HepG2 (cell line): ENCODE results near the gene ANKFY1. TPM values are rescaled to one million over a fixed set of nuclear protein-coding genes. Genes with fewer than 3 reads are reported as not detected.

Experiments
- CREM ChIP-seq, 2 experiments: sonication (generic) in 1 of 2; formaldehyde crosslinking in 1 of 2; IDR thresholded peaks; 2 replicates each; pipeline versions ENCODE4 v1.4.0 to v1.6.1; 2016 to 2020; ENCODE audit warnings: antibody characterized with exemption in 1 of 2, mild to moderate bottlenecking in 1 of 2, missing genetic modification reagents in 1 of 2
- GFI1 ChIP-seq: sonication (generic); formaldehyde crosslinking; IDR thresholded peaks from 2 replicates; pipeline ENCODE4 v1.5.0; 2020; ENCODE audit warnings: missing genetic modification reagents, mild to moderate bottlenecking, borderline replicate concordance
- IRX3 ChIP-seq: sonication (generic); formaldehyde crosslinking; IDR thresholded peaks from 2 replicates; pipeline ENCODE4 v1.8.1; 2023; ENCODE audit warnings: mild to moderate bottlenecking, low read depth, missing genetic modification reagents, borderline replicate concordance
- ISL2 ChIP-seq: sonication (generic); formaldehyde crosslinking; IDR thresholded peaks from 2 replicates; pipeline ENCODE4 v1.5.0; 2020; ENCODE audit warnings: missing genetic modification reagents
- MTA1 ChIP-seq: sonication (generic); formaldehyde crosslinking; IDR thresholded peaks from 2 replicates; pipeline ENCODE4 v1.4.0; 2020; ENCODE audit warnings: missing genetic modification reagents, mild to moderate bottlenecking, borderline replicate concordance
- RBFOX2 ChIP-seq: fragments of 200-400 bp; formaldehyde crosslinking; IDR thresholded peaks from 2 replicates; pipeline ENCODE4 v1.6.1; 2017; ENCODE audit warnings: low read depth, mild to moderate bottlenecking, low read length
- REXO4 ChIP-seq: sonication (generic); formaldehyde crosslinking; IDR thresholded peaks from 2 replicates; pipeline ENCODE4 v1.8.0; 2022; ENCODE audit warnings: missing genetic modification reagents, mild to moderate bottlenecking, borderline replicate concordance
- SRSF9 ChIP-seq: fragments of 200-400 bp; formaldehyde crosslinking; IDR thresholded peaks from 2 replicates; pipeline ENCODE4 v1.6.1; 2018; ENCODE audit warnings: borderline replicate concordance, mild to moderate bottlenecking, low read depth, low read length; ENCODE audit not compliant: insufficient read depth, poor library complexity, severe bottlenecking
- TAF1 ChIP-seq: sonication (generic); formaldehyde crosslinking; IDR thresholded peaks from 2 replicates; pipeline ENCODE4 v1.4.0; 2020; ENCODE audit warnings: missing genetic modification reagents
- TOPORS ChIP-seq: sonication (generic); formaldehyde crosslinking; IDR thresholded peaks from 2 replicates; pipeline ENCODE4 v1.8.0; 2023; ENCODE audit warnings: mild to moderate bottlenecking, missing genetic modification reagents
- TRIM24 ChIP-seq: sonication (generic); formaldehyde crosslinking; IDR thresholded peaks from 2 replicates; pipeline ENCODE4 v1.8.0; 2022; ENCODE audit warnings: mild to moderate bottlenecking, missing genetic modification reagents
- ZBTB34 ChIP-seq: sonication (generic); formaldehyde crosslinking; IDR thresholded peaks from 2 replicates; pipeline ENCODE4 v1.8.0; 2022; ENCODE audit warnings: mild to moderate bottlenecking, missing genetic modification reagents
- ZMYM4 ChIP-seq: sonication (generic); formaldehyde crosslinking; IDR thresholded peaks from 2 replicates; pipeline ENCODE4 v1.8.1; 2023; ENCODE audit warnings: mild to moderate bottlenecking, missing genetic modification reagents
- ZNF441 ChIP-seq: sonication (generic); formaldehyde crosslinking; IDR thresholded peaks from 2 replicates; pipeline ENCODE4 v1.7.0; 2021; ENCODE audit warnings: missing genetic modification reagents, borderline replicate concordance
- ZNF703 ChIP-seq: sonication (generic); formaldehyde crosslinking; IDR thresholded peaks from 2 replicates; pipeline ENCODE4 v1.5.1; 2020; ENCODE audit warnings: missing genetic modification reagents, mild to moderate bottlenecking, moderate library complexity, borderline replicate concordance
- polyA plus RNA-seq, 8 experiments: library from polyadenylated mRNA; depleted of rRNA in 3 of 8; stranded (reverse) in 7 of 8; unstranded in 1 of 8; fragments of >200 nt; fragmentation: Illumina TruSeq in 4 of 8; extraction: Trizol in 4 of 8; gene quantifications; 2 replicates each; pipeline versions ENCODE4 v1.2.1 to v1.2.3, GENCODE V29; 2011 to 2016; ENCODE audit warnings: low read depth in 4 of 8, missing spikeins in 1 of 8, mixed read lengths in 1 of 8; ENCODE audit not compliant: insufficient read depth in 1 of 8
- total RNA-seq, 5 experiments: library from RNA; depleted of rRNA; stranded (reverse); fragments of >200 nt; fragmentation: Illumina TruSeq; extraction: Trizol; gene quantifications; 2 replicates each; pipeline ENCODE4 v1.2.3, GENCODE V29; 2016; ENCODE audit warnings: low read depth in 1 of 5
- TF ChIP-seq, protein P1 (sequence below): sonication (generic); formaldehyde crosslinking; IDR thresholded peaks from 2 replicates; pipeline ENCODE4 v1.4.0; 2020; ENCODE audit warnings: missing genetic modification reagents
- TF ChIP-seq, protein P2 (sequence below): sonication (generic); formaldehyde crosslinking; IDR thresholded peaks from 2 replicates; pipeline ENCODE4 v1.4.0; 2020; ENCODE audit warnings: missing genetic modification reagents, borderline replicate concordance

ANKFY1 gene
- total and polyA plus RNA-seq, 2 of the 13 experiments (the other 11 are each of a cell fraction or from before 2014, with no cell fraction given), result 11.9 to 16.8 TPM

- TF ChIP-seq, protein P1, sequence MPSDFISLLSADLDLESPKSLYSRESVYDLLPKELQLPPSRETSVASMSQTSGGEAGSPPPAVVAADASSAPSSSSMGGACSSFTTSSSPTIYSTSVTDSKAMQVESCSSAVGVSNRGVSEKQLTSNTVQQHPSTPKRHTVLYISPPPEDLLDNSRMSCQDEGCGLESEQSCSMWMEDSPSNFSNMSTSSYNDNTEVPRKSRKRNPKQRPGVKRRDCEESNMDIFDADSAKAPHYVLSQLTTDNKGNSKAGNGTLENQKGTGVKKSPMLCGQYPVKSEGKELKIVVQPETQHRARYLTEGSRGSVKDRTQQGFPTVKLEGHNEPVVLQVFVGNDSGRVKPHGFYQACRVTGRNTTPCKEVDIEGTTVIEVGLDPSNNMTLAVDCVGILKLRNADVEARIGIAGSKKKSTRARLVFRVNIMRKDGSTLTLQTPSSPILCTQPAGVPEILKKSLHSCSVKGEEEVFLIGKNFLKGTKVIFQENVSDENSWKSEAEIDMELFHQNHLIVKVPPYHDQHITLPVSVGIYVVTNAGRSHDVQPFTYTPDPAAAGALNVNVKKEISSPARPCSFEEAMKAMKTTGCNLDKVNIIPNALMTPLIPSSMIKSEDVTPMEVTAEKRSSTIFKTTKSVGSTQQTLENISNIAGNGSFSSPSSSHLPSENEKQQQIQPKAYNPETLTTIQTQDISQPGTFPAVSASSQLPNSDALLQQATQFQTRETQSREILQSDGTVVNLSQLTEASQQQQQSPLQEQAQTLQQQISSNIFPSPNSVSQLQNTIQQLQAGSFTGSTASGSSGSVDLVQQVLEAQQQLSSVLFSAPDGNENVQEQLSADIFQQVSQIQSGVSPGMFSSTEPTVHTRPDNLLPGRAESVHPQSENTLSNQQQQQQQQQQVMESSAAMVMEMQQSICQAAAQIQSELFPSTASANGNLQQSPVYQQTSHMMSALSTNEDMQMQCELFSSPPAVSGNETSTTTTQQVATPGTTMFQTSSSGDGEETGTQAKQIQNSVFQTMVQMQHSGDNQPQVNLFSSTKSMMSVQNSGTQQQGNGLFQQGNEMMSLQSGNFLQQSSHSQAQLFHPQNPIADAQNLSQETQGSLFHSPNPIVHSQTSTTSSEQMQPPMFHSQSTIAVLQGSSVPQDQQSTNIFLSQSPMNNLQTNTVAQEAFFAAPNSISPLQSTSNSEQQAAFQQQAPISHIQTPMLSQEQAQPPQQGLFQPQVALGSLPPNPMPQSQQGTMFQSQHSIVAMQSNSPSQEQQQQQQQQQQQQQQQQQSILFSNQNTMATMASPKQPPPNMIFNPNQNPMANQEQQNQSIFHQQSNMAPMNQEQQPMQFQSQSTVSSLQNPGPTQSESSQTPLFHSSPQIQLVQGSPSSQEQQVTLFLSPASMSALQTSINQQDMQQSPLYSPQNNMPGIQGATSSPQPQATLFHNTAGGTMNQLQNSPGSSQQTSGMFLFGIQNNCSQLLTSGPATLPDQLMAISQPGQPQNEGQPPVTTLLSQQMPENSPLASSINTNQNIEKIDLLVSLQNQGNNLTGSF (CRISPR knock-in tag), result no peak
- TF ChIP-seq ZNF441 (CRISPR knock-in tag), result no peak; the same call in 1 of the 2 replicates
- no peak for TF ChIP-seq TOPORS (CRISPR knock-in tag)
- TF ChIP-seq REXO4 (CRISPR knock-in tag), result no peak
- TF ChIP-seq ISL2 (CRISPR knock-in tag), result 0 out of 2 replicates have a peak, but pooled peaks have one; percentile 63
- TF ChIP-seq ZBTB34 (CRISPR knock-in tag), result no peak
- no peak for TF ChIP-seq CREM (IDR thresholded peaks at IDR 0.05)
- TF ChIP-seq CREM (CRISPR knock-in tag; IDR thresholded peaks at IDR 0.05), result no peak
- TF ChIP-seq SRSF9, result no peak
- TF ChIP-seq ZNF703 (CRISPR knock-in tag), result no peak; the same call in 1 of the 2 replicates
- TF ChIP-seq IRX3 (CRISPR knock-in tag), result no peak
- TF ChIP-seq MTA1 (CRISPR knock-in tag), result peak; percentile 74; the same call in 1 of the 2 replicates
- TF ChIP-seq GFI1 (CRISPR knock-in tag), result no peak
- TF ChIP-seq TRIM24 (CRISPR knock-in tag), result no peak
- peak; percentile 95 for TF ChIP-seq ZMYM4 (CRISPR knock-in tag)
- peak; percentile 88 for TF ChIP-seq RBFOX2
- TF ChIP-seq, protein P2, sequence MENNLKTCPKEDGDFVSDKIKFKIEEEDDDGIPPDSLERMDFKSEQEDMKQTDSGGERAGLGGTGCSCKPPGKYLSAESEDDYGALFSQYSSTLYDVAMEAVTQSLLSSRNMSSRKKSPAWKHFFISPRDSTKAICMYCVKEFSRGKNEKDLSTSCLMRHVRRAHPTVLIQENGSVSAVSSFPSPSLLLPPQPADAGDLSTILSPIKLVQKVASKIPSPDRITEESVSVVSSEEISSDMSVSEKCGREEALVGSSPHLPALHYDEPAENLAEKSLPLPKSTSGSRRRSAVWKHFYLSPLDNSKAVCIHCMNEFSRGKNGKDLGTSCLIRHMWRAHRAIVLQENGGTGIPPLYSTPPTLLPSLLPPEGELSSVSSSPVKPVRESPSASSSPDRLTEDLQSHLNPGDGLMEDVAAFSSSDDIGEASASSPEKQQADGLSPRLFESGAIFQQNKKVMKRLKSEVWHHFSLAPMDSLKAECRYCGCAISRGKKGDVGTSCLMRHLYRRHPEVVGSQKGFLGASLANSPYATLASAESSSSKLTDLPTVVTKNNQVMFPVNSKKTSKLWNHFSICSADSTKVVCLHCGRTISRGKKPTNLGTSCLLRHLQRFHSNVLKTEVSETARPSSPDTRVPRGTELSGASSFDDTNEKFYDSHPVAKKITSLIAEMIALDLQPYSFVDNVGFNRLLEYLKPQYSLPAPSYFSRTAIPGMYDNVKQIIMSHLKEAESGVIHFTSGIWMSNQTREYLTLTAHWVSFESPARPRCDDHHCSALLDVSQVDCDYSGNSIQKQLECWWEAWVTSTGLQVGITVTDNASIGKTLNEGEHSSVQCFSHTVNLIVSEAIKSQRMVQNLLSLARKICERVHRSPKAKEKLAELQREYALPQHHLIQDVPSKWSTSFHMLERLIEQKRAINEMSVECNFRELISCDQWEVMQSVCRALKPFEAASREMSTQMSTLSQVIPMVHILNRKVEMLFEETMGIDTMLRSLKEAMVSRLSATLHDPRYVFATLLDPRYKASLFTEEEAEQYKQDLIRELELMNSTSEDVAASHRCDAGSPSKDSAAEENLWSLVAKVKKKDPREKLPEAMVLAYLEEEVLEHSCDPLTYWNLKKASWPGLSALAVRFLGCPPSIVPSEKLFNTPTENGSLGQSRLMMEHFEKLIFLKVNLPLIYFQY (CRISPR knock-in tag), result 0 out of 2 replicates have a peak, but pooled peaks have one; percentile 42
- peak; percentile 78 for TF ChIP-seq TAF1
Observed at GRCh38 chr17:4263282-4264215, at the start of gene ANKFY1 (continued).
